ENCODE measurements around the gene LCMT1.

GRCh38 chr16:25124503-25124902 is 13.0 kb downstream of the LCMT1 start:
- TF ChIP-seq, protein P1, sequence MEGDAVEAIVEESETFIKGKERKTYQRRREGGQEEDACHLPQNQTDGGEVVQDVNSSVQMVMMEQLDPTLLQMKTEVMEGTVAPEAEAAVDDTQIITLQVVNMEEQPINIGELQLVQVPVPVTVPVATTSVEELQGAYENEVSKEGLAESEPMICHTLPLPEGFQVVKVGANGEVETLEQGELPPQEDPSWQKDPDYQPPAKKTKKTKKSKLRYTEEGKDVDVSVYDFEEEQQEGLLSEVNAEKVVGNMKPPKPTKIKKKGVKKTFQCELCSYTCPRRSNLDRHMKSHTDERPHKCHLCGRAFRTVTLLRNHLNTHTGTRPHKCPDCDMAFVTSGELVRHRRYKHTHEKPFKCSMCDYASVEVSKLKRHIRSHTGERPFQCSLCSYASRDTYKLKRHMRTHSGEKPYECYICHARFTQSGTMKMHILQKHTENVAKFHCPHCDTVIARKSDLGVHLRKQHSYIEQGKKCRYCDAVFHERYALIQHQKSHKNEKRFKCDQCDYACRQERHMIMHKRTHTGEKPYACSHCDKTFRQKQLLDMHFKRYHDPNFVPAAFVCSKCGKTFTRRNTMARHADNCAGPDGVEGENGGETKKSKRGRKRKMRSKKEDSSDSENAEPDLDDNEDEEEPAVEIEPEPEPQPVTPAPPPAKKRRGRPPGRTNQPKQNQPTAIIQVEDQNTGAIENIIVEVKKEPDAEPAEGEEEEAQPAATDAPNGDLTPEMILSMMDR (IDR thresholded peaks at IDR 0.05): no peak
- TF ChIP-seq CBX2 (IDR thresholded peaks at IDR 0.05; ENCODE audit: borderline replicate concordance, low read depth): no peak
- no peak for TF ChIP-seq RFX5 (IDR thresholded peaks at IDR 0.05)
- TF ChIP-seq MAZ (IDR thresholded peaks at IDR 0.05; ENCODE audit: borderline replicate concordance, low read depth, low read length): no peak
- no peak for TF ChIP-seq CHD2 (IDR thresholded peaks at IDR 0.05; ENCODE audit: low read length, partially characterized antibody)
- no peak for TF ChIP-seq TP53 (CRISPR knock-in tag; IDR thresholded peaks at IDR 0.05)
